Ectodermal cell (in vitro differentiated cells): ENCODE measurements around the gene SRXN1.

ENCODE experiments used
- H3K27ac ChIP-seq: 2 replicates; pipeline ENCODE4 v1.7.0; 2013; ENCODE audit warnings: mild to moderate bottlenecking, low read depth, low read length; ENCODE audit not compliant: insufficient read depth, poor library complexity, severe bottlenecking
- H3K27me3 ChIP-seq: 2 replicates; pipeline ENCODE4 v1.7.0; 2013; ENCODE audit warnings: mild to moderate bottlenecking, low read length; ENCODE audit not compliant: insufficient read depth, control insufficient read depth, poor library complexity, severe bottlenecking
- H3K36me3 ChIP-seq: one replicate; pipeline ENCODE4 v1.7.0; 2013; ENCODE audit warnings: low read length; ENCODE audit not compliant: control insufficient read depth, insufficient read depth
- H3K4me1 ChIP-seq: one replicate; pipeline ENCODE4 v1.7.0; 2013; ENCODE audit warnings: low read length; ENCODE audit not compliant: control insufficient read depth, insufficient read depth
- H3K4me3 ChIP-seq: 2 replicates; pipeline ENCODE4 v1.7.0; 2013; ENCODE audit warnings: low read depth, low read length, control low read depth; ENCODE audit not compliant: insufficient read depth
- H3K9me3 ChIP-seq: 2 replicates; pipeline ENCODE4 v1.7.0; 2013; ENCODE audit warnings: mild to moderate bottlenecking, low read length, moderate library complexity; ENCODE audit not compliant: control insufficient read depth
- WGBS, 2 experiments: methylation state at CpG; one replicate each; pipeline ENCODE4 v1.1.7; 2013; ENCODE audit warnings: missing lambda C conversion rate in 2 of 2; 5-methylcytosine and 5-hydroxymethylcytosine counted together

Gene SRXN1

DNA sequence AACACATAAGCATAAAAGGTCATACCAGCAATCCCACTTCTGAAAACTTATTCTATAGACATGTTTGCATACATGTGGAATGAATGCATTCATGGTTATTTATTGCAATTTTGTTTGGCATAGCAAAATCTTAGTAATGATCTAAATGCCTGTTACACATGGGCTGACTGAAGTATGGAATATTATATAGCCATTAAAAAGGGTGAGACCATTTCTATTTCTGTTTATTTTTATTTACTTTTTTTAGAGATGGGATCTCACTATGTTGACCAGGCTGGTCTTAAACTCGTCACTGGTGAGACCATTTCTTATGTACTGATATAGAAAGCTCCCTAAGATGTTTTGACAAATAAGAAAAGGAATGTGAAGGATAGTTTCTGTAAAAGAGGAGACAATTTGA, 36.9 kb upstream of the SRXN1 start:
- Histone ChIP-seq H3K27ac (no peak overlapping the region), H3K27me3 (no peaks in the 10 kb centered on the region), H3K4me1 (peaks cover 9% of the 10 kb centered on the region), H3K4me3 (no peak overlapping the region), H3K36me3 (no peaks in the 10 kb centered on the region), H3K9me3 (no peaks in the 10 kb centered on the region)
- WGBS, 2 experiments = 71 to 83% methylated on average over 1 of the region's 1 CpG

DNA sequence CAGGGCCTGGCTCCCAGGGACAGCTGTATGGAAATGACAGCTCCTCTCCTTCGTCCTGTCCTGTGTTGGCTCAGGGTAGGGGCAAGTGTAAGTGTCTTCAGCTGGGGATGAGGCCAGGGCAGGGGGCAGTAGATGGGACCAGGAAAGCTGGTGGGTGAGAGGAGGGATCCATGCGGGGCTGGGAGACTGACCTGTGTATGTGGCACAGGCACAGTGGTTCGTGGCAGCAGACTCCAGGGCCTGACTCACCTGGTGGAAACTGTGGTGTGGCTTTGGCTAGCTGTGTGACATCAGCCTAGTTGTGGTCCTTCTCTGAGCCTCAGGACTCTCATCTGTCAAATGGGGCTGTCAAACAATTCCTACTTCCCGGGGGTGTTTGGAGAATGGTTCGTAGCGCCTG, 36.3 kb upstream of the SRXN1 start:
- no peaks in the 10 kb centered on the region for H3K27me3 ChIP-seq
- no peak overlapping the region for H3K27ac ChIP-seq
- no peaks in the 10 kb centered on the region for H3K9me3 ChIP-seq
- H3K4me1 ChIP-seq = peaks cover 9% of the 10 kb centered on the region
- H3K4me3 ChIP-seq = no peak overlapping the region
- WGBS, 2 experiments = 86 to 87% methylated on average over 6 of the region's 6 CpGs
- no peaks in the 10 kb centered on the region for H3K36me3 ChIP-seq

DNA sequence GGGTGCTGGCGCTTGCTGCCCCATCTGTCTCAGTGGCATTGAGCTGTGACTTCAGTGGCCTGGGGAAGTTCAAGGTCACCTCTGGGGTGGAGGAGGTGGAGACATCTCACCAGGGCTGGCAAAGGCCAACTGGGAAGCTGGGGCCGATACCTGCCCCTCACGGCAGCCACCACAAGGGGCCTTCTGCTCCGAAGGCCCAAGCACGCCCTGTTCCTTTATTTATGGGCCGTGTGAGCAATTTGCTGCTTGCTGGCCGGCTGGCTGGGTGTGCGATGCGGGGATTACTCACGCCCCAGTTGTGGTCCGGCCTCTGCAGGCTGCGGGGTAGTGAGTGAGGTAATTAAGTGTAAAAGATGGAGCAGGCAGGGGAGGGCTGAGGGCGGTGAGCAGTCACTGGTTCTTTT, 35.8 kb upstream of the SRXN1 start:
- H3K36me3 ChIP-seq = no peaks in the 10 kb centered on the region
- H3K27me3 ChIP-seq = no peaks in the 10 kb centered on the region
- peaks cover 9% of the 10 kb centered on the region for H3K4me1 ChIP-seq
- no peak overlapping the region for H3K27ac ChIP-seq
- no peaks in the 10 kb centered on the region for H3K9me3 ChIP-seq
- WGBS, 2 experiments = 25 to 26% methylated on average over 13 of the region's 13 CpGs
- no peak overlapping the region for H3K4me3 ChIP-seq

DNA sequence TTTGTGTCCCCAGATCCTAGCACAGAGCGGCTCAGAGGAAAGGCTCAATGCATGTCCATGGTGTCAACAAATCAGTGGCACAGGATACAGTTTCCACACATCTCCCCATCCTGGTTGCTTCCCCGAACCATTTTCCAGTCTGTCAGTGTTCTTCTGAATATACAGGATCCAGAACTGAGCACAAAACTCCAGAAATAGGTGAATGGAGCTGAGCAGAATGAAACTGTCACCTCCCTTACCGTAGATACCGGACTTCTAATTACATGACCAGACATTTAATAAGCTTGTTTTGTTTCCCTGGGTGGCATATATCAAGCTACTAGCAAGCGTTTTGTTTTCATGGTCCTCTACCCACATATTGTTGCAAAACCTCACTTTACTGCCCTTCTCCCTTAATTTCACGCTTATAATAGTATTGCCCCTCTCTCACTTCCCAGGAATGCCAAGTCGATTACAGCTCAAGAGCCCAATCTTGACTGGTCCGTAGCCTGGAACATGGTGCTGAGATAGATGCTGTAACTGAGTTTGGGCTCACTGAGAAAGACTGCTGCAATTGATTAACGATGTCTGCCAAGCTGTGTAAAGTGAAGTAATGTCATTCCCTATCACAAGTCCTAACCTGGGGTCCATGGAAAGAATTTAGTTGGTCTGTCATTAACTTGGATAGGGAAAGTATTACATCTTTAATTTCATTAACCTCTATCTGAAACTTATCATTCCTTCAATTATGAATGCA, 34.6 kb upstream of the SRXN1 start:
- no peak overlapping the region for H3K27ac ChIP-seq
- no peaks in the 10 kb centered on the region for H3K9me3 ChIP-seq
- H3K36me3 ChIP-seq = no peaks in the 10 kb centered on the region
- H3K4me1 ChIP-seq = peaks cover 9% of the 10 kb centered on the region
- H3K27me3 ChIP-seq = no peaks in the 10 kb centered on the region
- H3K4me3 ChIP-seq = no peak overlapping the region
- WGBS, 2 experiments = 88 to 90% methylated on average over 9 of the region's 9 CpGs

DNA sequence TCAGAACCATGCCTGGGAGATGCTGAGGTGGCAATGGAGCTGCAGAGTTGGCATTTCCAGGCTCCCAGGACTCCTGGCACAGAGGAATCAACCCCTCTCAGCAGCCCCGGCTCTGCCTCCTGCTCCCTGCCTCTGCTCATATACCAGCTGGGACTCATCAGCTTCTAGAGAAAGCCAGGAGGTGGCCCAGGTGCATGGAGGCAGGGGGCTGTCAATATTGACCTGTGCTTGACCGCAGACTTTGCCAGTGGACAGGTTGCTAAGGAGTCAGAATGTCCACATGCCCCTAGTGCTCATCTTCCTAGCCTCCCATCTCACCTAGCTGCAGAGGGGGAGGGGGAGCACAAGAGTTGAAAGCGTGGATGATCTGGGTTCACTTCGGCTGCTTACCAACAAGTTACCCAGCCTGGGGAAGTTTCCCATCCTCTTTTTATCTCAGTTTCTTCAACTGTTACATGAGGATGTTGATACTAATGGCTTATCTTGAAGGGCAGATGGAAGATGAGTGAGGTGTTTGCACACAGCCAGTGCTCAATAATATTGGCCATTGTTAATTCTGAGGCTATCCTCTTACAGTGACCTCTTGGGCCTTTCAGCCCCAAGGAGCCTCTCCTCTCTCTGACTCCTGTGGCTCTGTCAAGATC, 31.8 kb upstream of the SRXN1 start:
- Histone ChIP-seq H3K4me1 (peaks cover 9% of the 10 kb centered on the region), H3K4me3 (no peak overlapping the region), H3K9me3 (no peaks in the 10 kb centered on the region), H3K27me3 (no peaks in the 10 kb centered on the region), H3K36me3 (no peaks in the 10 kb centered on the region), H3K27ac (no peak overlapping the region)
- 82 to 89% methylated on average over 4 of the region's 4 CpGs for WGBS, 2 experiments

DNA sequence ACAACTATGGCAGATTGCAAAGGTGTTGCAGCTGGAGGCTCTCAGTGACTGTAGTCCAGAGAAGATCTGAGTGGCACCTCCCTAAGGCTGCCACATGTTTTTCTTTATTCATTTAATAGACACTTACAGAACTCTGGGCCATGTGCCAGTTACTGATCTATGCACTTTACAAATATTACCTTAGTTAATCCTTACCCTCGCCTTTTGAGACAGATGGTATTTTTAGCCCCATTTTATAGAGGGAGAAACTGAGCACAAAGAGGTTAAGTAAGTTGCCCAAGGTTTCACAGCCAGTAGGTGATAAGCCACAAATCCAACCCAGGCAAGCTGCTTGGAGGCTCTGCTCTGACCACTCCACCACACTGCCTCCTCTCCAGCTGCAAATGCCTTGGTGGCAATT, 29.1 kb upstream of the SRXN1 start:
- Histone ChIP-seq H3K27ac (no peak overlapping the region), H3K36me3 (no peaks in the 10 kb centered on the region), H3K27me3 (peaks cover under 1% of the 10 kb centered on the region), H3K4me3 (no peak overlapping the region), H3K9me3 (no peaks in the 10 kb centered on the region), H3K4me1 (peaks cover under 1% of the 10 kb centered on the region)
- 91 to 96% methylated on average over 1 of the region's 1 CpG for WGBS, 2 experiments

DNA sequence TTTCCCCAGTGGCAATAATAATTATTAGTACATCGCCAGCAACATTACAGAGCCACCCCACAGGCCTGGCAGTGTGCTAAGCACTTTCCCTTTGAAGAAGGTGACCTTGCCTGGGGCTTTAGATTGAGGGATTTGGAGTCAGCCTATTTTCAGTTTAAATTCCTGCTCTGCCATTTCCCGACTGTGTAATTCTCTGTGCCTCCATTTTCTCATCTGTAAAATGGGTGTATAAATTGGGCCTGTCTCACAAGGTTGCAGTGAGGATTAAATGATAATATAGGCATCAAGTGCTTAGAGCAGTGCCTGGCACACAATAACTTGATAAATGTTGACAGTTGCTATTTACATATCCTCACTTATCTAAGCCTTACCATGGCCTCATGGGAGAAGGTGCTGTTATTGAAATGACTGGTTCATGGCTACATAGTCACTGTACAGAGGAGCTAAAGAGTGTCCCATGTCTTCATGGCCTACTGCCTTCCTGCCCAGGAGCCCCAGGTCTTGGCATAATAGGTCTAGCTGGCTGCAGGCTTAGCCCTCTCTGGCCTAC, 27.7 kb upstream of the SRXN1 start:
- no peaks in the 10 kb centered on the region for H3K36me3 ChIP-seq
- H3K4me1 ChIP-seq = peaks cover 9% of the 10 kb centered on the region
- peaks cover 15% of the 10 kb centered on the region for H3K27me3 ChIP-seq
- H3K9me3 ChIP-seq = no peaks in the 10 kb centered on the region
- no peak overlapping the region for H3K27ac ChIP-seq
- H3K4me3 ChIP-seq = no peak overlapping the region
- WGBS, 2 experiments = 95 to 100% methylated on average over 2 of the region's 2 CpGs

DNA sequence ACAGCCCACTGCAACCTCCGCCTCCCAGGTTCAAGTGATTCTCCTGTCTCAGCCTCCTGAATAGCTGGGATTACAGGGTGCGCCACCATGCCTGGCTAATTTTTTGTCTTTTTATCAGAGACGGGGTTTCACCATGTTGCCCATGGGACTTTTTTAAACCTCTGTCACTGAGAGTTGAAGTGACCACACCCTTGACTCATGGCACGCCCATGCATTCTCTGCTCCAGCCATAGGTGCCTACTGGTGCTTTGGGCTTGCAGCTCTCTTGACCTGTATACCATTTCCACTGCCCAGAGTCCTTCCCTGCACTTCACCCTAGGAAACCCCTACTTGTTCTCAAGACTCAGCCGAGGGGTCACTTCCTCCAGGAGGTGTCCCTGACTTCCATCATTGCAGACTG, 25.0 kb upstream of the SRXN1 start:
- no peaks in the 10 kb centered on the region for H3K36me3 ChIP-seq
- H3K27ac ChIP-seq = no peak overlapping the region
- H3K4me1 ChIP-seq = peaks cover 9% of the 10 kb centered on the region
- no peak overlapping the region for H3K4me3 ChIP-seq
- no peaks in the 10 kb centered on the region for H3K9me3 ChIP-seq
- peaks cover 36% of the 10 kb centered on the region for H3K27me3 ChIP-seq
- 92 to 95% methylated on average over 5 of the region's 5 CpGs for WGBS, 2 experiments

DNA sequence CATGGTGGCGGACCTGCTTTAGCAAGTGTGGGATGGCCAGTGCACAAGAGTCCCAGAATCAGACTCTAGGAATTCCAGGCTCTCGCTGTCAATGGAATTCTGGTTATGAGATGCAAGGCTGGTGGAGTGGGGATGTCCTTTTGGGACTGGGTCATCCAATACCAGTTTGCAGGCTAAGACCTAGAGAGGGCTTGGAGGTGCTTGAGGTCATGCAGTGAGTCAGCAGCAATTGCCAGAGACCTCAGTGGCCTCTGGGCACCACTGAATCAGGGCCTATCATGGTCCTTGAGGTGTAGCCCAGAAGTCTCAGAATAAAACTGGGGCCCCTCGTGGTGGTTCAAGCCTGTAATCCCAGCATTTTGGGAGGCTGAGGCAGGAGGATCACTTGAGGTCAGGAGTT, 24.0 kb upstream of the SRXN1 start:
- 83 to 85% methylated on average over 3 of the region's 3 CpGs for WGBS, 2 experiments
- H3K4me3 ChIP-seq = peak overlapping the region; percentile 19
- no peaks in the 10 kb centered on the region for H3K9me3 ChIP-seq
- no peaks in the 10 kb centered on the region for H3K36me3 ChIP-seq
- H3K27ac ChIP-seq = no peak overlapping the region
- peaks cover 36% of the 10 kb centered on the region for H3K27me3 ChIP-seq
- peaks cover 16% of the 10 kb centered on the region for H3K4me1 ChIP-seq

DNA sequence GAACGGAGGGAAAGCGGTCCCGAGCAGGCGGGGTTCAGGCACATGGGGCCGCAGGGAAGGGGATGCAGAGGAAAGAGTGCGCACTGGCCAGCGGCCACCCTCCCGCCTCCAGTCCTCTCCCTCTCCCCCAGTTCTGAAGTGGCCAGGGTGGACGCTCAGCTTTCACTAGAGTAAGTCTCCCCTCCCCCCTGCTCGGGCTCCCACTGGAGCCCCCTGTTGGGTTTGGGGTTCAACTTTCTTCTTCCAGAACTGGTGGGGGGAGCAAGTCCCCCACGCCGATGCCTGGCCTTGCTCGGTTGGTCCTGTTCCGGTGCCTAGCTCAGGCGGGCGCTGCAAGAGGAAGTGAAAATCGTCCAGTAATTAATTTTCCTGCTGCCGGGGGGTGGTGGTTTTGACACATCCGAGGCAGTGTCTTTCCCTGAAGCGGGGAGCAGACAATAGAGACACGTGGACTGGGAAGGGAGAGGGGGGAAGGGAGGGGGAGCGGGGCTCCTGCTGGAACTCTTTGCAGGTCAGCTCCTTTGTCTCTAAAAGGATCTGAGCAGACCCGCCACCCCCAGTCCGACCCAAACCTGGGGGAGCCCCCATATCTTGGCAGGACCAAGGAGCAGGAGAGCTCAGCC, 23.4 kb upstream of the SRXN1 start:
- Histone ChIP-seq H3K4me3 (peak overlapping the region; percentile 19), H3K36me3 (no peaks in the 10 kb centered on the region), H3K9me3 (no peaks in the 10 kb centered on the region), H3K4me1 (peaks cover 20% of the 10 kb centered on the region), H3K27ac (no peak overlapping the region), H3K27me3 (peaks cover 36% of the 10 kb centered on the region)
- WGBS, 2 experiments = 3 to 4% methylated on average over 24 of the region's 24 CpGs
